SK-N-SH (cell line): ENCODE measurements around the gene ACP4. TPM values are rescaled to one million over a fixed set of nuclear protein-coding genes. Genes with fewer than 3 reads are reported as not detected.
A peak's percentile ranks its signal among the peaks of the same experiment; 100 is the strongest.

ENCODE experiments used
- CTCF ChIA-PET: fragments of 300-600, 350-600 bp; formaldehyde crosslinking; extraction: SDS; loops from one replicate; lab custom pipeline; 2021; lab: Yijun Ruan, JAX
- POLR2A ChIA-PET: fragments of 350-600 bp; sonication (Branson Sonifier 250); formaldehyde crosslinking; extraction: SDS; loops from one replicate; lab custom pipeline; 2020; ENCODE audit warnings: antibody characterized with exemption, inconsistent platforms; lab: Yijun Ruan, JAX
- DNase-seq: peaks from one replicate; pipeline ENCODE4 v3.0.0; 2012
- H2AFZ ChIP-seq: fragments of 200-600 bp; sonication (generic); 2 replicates; pipeline ENCODE4 v1.8.1; 2016; ENCODE audit warnings: antibody characterized with exemption, mild to moderate bottlenecking, low read depth
- H3F3A ChIP-seq: fragments of 200-600 bp; sonication (generic); replicated peaks from 2 replicates; pipeline ENCODE3; 2016; ENCODE audit warnings: antibody characterized with exemption, mild to moderate bottlenecking; ENCODE audit not compliant: insufficient read depth
- H3K27ac ChIP-seq, 2 experiments: fragments of 200-500 bp in 1 of 2; fragments of 200-600 bp in 1 of 2; sonication (Bioruptor generic) in 1 of 2; sonication (generic), shearing (Covaris generic) in 1 of 2; 2 replicates each; pipeline versions ENCODE4 v1.5.1 to v1.6.1; 2014 to 2016; ENCODE audit warnings: low read depth in 2 of 2, inconsistent platforms in 1 of 2, low read length in 1 of 2, mild to moderate bottlenecking in 1 of 2, mixed read lengths in 1 of 2
- H3K27me3 ChIP-seq: fragments of 200-600 bp; sonication (generic), shearing (Covaris generic); 2 replicates; pipeline ENCODE4 v1.6.1; 2016; ENCODE audit warnings: mixed run types; ENCODE audit not compliant: insufficient read depth
- H3K36me3 ChIP-seq, 2 experiments: fragments of 200-500 bp in 1 of 2; fragments of 200-600 bp in 1 of 2; sonication (Bioruptor generic) in 1 of 2; sonication (generic) in 1 of 2; replicated peaks in 1 of 2; 2 replicates each; pipeline versions ENCODE3 to v1.5.1; 2014 to 2016; ENCODE audit warnings: low read length in 1 of 2, mild to moderate bottlenecking in 1 of 2; ENCODE audit not compliant: insufficient read depth in 2 of 2, control insufficient read depth in 1 of 2
- H3K4me1 ChIP-seq, 2 experiments: fragments of 200-500 bp in 1 of 2; fragments of 200-600 bp in 1 of 2; sonication (Bioruptor generic) in 1 of 2; sonication (generic), shearing (Covaris generic) in 1 of 2; 2 replicates each; pipeline versions ENCODE4 v1.5.1 to v1.6.1; 2014 to 2016; ENCODE audit warnings: low read depth in 1 of 2, low read length in 1 of 2, mixed run types in 1 of 2; ENCODE audit not compliant: insufficient read depth in 2 of 2, control insufficient read depth in 1 of 2
- H3K4me2 ChIP-seq: fragments of 200-600 bp; sonication (generic), shearing (Covaris generic); 2 replicates; pipeline ENCODE4 v1.6.1; 2017; ENCODE audit warnings: mixed run types
- H3K4me3 ChIP-seq, 2 experiments: fragments of 200-500 bp in 1 of 2; fragments of 200-600 bp in 1 of 2; sonication (Bioruptor generic) in 1 of 2; sonication (generic), shearing (Covaris generic) in 1 of 2; 2 replicates each; pipeline versions ENCODE4 v1.5.1 to v1.8.1; 2014 to 2016; ENCODE audit warnings: low read depth in 2 of 2, inconsistent platforms in 1 of 2, low read length in 1 of 2, mild to moderate bottlenecking in 1 of 2, mixed read lengths in 1 of 2, moderate library complexity in 1 of 2
- H3K79me2 ChIP-seq: fragments of 200-600 bp; sonication (generic); 2 replicates; pipeline ENCODE4 v1.8.1; 2017; ENCODE audit warnings: mild to moderate bottlenecking; ENCODE audit not compliant: insufficient read depth
- H3K9ac ChIP-seq: fragments of 200-600 bp; sonication (generic); 2 replicates; pipeline ENCODE4 v1.6.1; 2017; ENCODE audit warnings: mixed run types
- H3K9me2 ChIP-seq: fragments of 200-600 bp; sonication (generic); 2 replicates; pipeline ENCODE4 v1.6.1; 2017; ENCODE audit warnings: mixed run types
- H3K9me3 ChIP-seq: fragments of 200-600 bp; sonication (generic); 2 replicates; pipeline ENCODE4 v1.6.1; 2017; ENCODE audit warnings: mixed run types, mild to moderate bottlenecking, moderate library complexity
- H4K20me1 ChIP-seq: fragments of 200-600 bp; sonication (generic); 2 replicates; pipeline ENCODE4 v1.6.1; 2017; ENCODE audit warnings: mild to moderate bottlenecking, mixed run types; ENCODE audit not compliant: insufficient read depth
- CHD2 ChIP-seq: fragments of 150-350 bp; IDR thresholded peaks from 2 replicates; pipeline ENCODE4 v1.6.1; 2018; ENCODE audit warnings: low read length; ENCODE audit not compliant: partially characterized antibody
- ELF1 ChIP-seq: IDR thresholded peaks from 2 replicates; pipeline ENCODE4 v1.4.0; 2012
- FOSL2 ChIP-seq: IDR thresholded peaks from 2 replicates; pipeline ENCODE4 v1.4.0; 2012; ENCODE audit warnings: low read depth, mild to moderate bottlenecking, moderate library complexity, borderline replicate concordance
- FOXJ3 ChIP-seq: sonication (generic); formaldehyde crosslinking; IDR thresholded peaks from 2 replicates; pipeline ENCODE4 v1.5.1; 2020; ENCODE audit warnings: mild to moderate bottlenecking, missing genetic modification reagents
- GABPA ChIP-seq: IDR thresholded peaks from 2 replicates; pipeline ENCODE4 v1.4.0; 2012; ENCODE audit warnings: low read depth, mild to moderate bottlenecking
- IRF3 ChIP-seq: fragments of 150-350 bp; IDR thresholded peaks from 2 replicates; pipeline ENCODE4 v1.6.1; 2016; ENCODE audit warnings: mild to moderate bottlenecking, low read depth, low read length
- NRF1 ChIP-seq: IDR thresholded peaks from 2 replicates; pipeline ENCODE4 v1.6.1; 2012; ENCODE audit warnings: low read depth, mild to moderate bottlenecking, low read length
- POLR2AphosphoS5 ChIP-seq: IDR thresholded peaks from 2 replicates; pipeline ENCODE4 v1.6.1; 2012; ENCODE audit warnings: low read depth, low read length
- RAD21 ChIP-seq: IDR thresholded peaks from 2 replicates; pipeline ENCODE4 v1.6.1; 2012; ENCODE audit warnings: mild to moderate bottlenecking, low read length
- REST ChIP-seq: IDR thresholded peaks from 2 replicates; pipeline ENCODE4 v1.6.1; 2012; ENCODE audit warnings: mild to moderate bottlenecking, low read depth, low read length, moderate library complexity
- RXRA ChIP-seq: IDR thresholded peaks from 2 replicates; pipeline ENCODE4 v1.4.0; 2012; ENCODE audit warnings: low read depth, mild to moderate bottlenecking, borderline replicate concordance
- TCF12 ChIP-seq: IDR thresholded peaks from 2 replicates; pipeline ENCODE4 v1.4.0; 2012
- WGBS: methylation state at CpG from one replicate; pipeline ENCODE4 v1.1.6; 2017; ENCODE audit warnings: low lambda C conversion rate; 5-methylcytosine and 5-hydroxymethylcytosine counted together
- polyA plus RNA-seq, 3 experiments: library from polyadenylated mRNA; depleted of rRNA; stranded (reverse); fragments of >200 nt; gene quantifications; 2 replicates each; pipeline ENCODE4 v1.2.3, GENCODE V29; 2012

The ACP4 gene
- polyA plus RNA-seq, 1 of the 3 experiments (the other 2 are of a cell fraction), result not detected

DNA sequence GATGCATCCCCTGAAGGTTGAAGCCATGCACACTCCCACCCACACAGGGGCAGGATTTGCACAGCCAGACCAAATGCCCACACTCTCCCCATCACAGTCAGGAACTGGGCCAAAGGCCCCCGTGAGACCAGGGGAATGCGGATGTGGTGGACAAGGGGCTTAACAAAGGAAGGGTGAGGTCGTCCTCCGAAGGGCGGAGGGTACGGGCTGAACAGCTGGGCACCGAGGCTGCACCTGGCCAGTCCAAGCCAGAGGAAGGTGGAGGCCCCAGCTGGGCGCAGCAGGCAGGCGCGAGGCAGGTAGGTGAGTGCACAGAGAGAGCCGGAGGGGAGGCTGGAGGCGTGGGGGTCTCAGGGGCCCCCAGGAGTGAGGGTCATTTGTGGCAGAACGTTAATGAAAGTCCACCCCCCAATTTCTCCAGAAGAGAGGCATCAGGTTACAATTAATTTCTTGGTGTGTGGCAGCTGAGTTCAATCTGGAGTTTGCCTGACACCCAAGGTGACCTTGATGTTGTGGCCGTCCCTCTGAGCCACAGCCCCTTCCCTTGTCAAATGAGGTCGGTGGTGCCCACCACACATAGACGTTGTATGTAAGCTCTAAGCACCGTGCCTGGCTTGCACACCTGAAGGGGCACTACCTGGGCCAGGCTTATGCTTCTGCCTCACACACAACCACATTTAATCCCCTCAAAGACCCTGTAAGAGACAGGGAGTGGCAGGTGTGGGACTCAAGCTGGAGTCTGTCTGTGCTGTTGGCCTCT lies 40.2 kb downstream of the ACP4 start:
- Histone ChIP-seq H3K9ac (no peak overlapping the region), H3K4me3 (no peak overlapping the region), H3F3A (no peaks in the 10 kb centered on the region), H2AFZ (no peak overlapping the region), H3K36me3 (no peaks in the 10 kb centered on the region), H3K27me3 (peaks cover 7% of the 10 kb centered on the region; the same call in 1 of the 2 replicates), H3K4me1 (peaks cover 0 to 3% of the 10 kb centered on the region in 2 experiments; a peak in 1 of 4 replicates), H3K9me3 (no peaks in the 10 kb centered on the region), H3K27ac (no peak overlapping the region), H3K4me2 (no peak overlapping the region), H3K9me2 (no peaks in the 10 kb centered on the region), H3K79me2 (no peaks in the 10 kb centered on the region), H4K20me1 (no peaks in the 10 kb centered on the region)
- TF ChIP-seq REST (no peak), FOSL2 (no peak), IRF3 (no peak), ELF1 (no peak), FOXJ3 (CRISPR knock-in tag) (no peak), GABPA (no peak), CHD2 (no peak), RAD21 (no peak), POLR2AphosphoS5 (no peak)
- CTCF ChIA-PET, result no interaction called here
- peak; percentile 57 for DNase-seq
- POLR2A ChIA-PET, result no interaction called here
- 51% methylated on average over 16 of the region's 17 CpGs for WGBS

GRCh38 chr19:50831026-50831396 lies 40.8 kb downstream of the ACP4 start:
- Histone ChIP-seq H3K27ac (no peak overlapping the region), H3K36me3 (no peaks in the 10 kb centered on the region), H3K27me3 (peaks cover 8% of the 10 kb centered on the region; the same call in 1 of the 2 replicates), H3K9me2 (no peaks in the 10 kb centered on the region), H3K9ac (no peak overlapping the region), H4K20me1 (no peaks in the 10 kb centered on the region), H3K4me3 (no peak overlapping the region), H3K4me2 (no peak overlapping the region)
- WGBS, result 37% methylated on average over 6 of the region's 7 CpGs
- CTCF ChIA-PET, result no interaction called here
- TF ChIP-seq FOSL2 (no peak), RAD21 (no peak), RXRA (no peak), TCF12 (no peak), NRF1 (no peak), CHD2 (no peak)
- TF ChIP-seq, all 33 proteins: peak for 0
- H2AFZ ChIP-seq, result no peak overlapping the region
- no peaks in the 10 kb centered on the region for H3K9me3 ChIP-seq
- peaks cover 0 to 5% of the 10 kb centered on the region in 2 experiments; a peak in 1 of 4 replicates for H3K4me1 ChIP-seq
- H3F3A ChIP-seq, result no peaks in the 10 kb centered on the region
- H3K79me2 ChIP-seq, result no peaks in the 10 kb centered on the region
- POLR2A ChIA-PET, result no interaction called here
- no peak for DNase-seq
